ENCODE data around the gene PLCB4.

DNA sequence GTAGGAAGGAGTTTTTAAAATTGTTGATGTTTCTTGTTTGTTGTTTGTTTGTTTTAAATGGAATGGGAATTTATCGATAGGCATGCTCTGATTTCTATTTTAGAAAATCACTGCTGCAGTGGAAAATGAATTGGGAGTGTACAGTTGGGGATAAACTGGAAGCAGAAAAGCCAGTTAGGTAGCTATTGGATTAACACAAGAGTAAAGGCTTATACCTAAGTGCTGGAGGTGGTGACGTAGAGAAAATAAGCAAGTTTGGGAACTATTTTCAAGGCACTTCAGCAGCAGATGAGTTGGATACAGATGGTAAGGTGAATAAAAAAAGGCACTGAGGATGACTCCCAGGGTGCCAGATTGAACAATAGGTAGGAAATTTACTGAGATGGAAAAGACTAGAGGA lies 164.9 kb downstream of the PLCB4 start:
- TF ChIP-seq, protein P1, sequence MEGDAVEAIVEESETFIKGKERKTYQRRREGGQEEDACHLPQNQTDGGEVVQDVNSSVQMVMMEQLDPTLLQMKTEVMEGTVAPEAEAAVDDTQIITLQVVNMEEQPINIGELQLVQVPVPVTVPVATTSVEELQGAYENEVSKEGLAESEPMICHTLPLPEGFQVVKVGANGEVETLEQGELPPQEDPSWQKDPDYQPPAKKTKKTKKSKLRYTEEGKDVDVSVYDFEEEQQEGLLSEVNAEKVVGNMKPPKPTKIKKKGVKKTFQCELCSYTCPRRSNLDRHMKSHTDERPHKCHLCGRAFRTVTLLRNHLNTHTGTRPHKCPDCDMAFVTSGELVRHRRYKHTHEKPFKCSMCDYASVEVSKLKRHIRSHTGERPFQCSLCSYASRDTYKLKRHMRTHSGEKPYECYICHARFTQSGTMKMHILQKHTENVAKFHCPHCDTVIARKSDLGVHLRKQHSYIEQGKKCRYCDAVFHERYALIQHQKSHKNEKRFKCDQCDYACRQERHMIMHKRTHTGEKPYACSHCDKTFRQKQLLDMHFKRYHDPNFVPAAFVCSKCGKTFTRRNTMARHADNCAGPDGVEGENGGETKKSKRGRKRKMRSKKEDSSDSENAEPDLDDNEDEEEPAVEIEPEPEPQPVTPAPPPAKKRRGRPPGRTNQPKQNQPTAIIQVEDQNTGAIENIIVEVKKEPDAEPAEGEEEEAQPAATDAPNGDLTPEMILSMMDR (IDR thresholded peaks at IDR 0.05) = no peak
- TF ChIP-seq POLR2A (IDR thresholded peaks at IDR 0.05) = no peak

Measured in testis (tissue), 2 donors.